Progenitor cell of endocrine pancreas (in vitro differentiated cells): Measurements from ENCODE around the gene ZNF687. TPM values are rescaled to one million over a fixed set of nuclear protein-coding genes. Genes with fewer than 3 reads are reported as not detected.

Source experiments
- DNase-seq: peaks from one replicate; pipeline ENCODE4 v3.0.0; 2021; ENCODE audit warnings: low spot score; ENCODE audit not compliant: unreplicated experiment
- H3K27ac Mint-ChIP-seq: 2 replicates; pipeline ENCODE4 v1.8.0; 2021; ENCODE audit warnings: mild to moderate bottlenecking, moderate library complexity, mixed read lengths
- H3K27me3 Mint-ChIP-seq: 2 replicates; pipeline ENCODE4 v1.8.0; 2021; ENCODE audit warnings: mixed read lengths
- H3K36me3 Mint-ChIP-seq: 2 replicates; pipeline ENCODE4 v1.8.0; 2022; ENCODE audit warnings: mixed read lengths; ENCODE audit not compliant: insufficient read depth
- H3K4me1 Mint-ChIP-seq: 2 replicates; pipeline ENCODE4 v1.8.0; 2021; ENCODE audit warnings: low read depth, mixed read lengths
- H3K4me3 Mint-ChIP-seq: 2 replicates; pipeline ENCODE4 v1.8.0; 2021; ENCODE audit warnings: low read depth, mild to moderate bottlenecking, moderate library complexity, mixed read lengths
- H3K9me3 Mint-ChIP-seq: 2 replicates; pipeline ENCODE4 v1.8.0; 2021; ENCODE audit warnings: low read depth, mixed read lengths
- total RNA-seq: library from RNA; stranded (reverse); gene quantifications from 2 replicates; pipeline ENCODE4 v1.2.1, GENCODE V29; 2021
- TF ChIP-seq, protein P1 (sequence below): fragments of 200-600 bp; sonication (generic); IDR thresholded peaks from one replicate; pipeline ENCODE4 v1.5.0; 2021; ENCODE audit warnings: antibody characterized with exemption, mild to moderate bottlenecking; ENCODE audit not compliant: unreplicated experiment

Gene ZNF687
- total RNA-seq, 1 donor from 2014 or later = 45.0 TPM

DNA sequence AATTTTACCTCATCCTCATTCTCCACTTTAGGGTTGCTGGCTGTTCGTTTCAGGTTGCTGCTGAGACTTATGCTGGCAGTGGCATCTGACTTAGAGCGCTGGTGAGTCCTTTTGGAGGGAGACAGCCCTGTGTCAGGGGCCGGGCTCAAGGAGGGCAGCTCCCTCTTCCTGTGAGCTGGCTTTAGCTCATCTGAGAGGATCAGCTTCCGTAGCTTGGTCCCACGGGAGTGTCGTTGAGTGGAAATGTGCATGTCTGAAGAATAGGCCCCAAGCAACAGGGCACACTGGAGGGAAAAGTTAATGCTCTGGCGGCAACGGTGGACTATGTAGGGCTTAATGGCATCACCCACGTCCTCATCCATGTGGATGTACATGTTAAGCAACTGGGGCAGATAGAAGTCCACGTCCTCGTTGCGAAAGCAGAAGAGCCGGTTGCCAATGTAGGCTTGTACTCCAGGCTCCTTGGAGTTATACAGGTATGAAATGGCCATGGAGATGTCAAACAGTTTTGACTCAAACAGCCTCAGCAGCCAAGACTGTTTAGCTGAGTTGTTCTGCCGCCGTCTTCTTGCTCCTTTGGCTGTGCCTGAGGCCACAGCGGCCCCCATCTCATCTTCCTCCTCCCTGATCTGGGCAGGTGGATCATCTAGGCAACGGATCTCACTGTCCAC is 33.6 kb downstream of the ZNF687 start:
- H3K27me3 Mint-ChIP-seq = no peaks in the 10 kb centered on the region
- H3K4me1 Mint-ChIP-seq = no peaks in the 10 kb centered on the region
- H3K27ac Mint-ChIP-seq = no peak overlapping the region
- peaks cover 8% of the 10 kb centered on the region for H3K36me3 Mint-ChIP-seq
- no peaks in the 10 kb centered on the region for H3K9me3 Mint-ChIP-seq
- H3K4me3 Mint-ChIP-seq = no peak overlapping the region
- DNase-seq = no peak
- TF ChIP-seq, protein P1, sequence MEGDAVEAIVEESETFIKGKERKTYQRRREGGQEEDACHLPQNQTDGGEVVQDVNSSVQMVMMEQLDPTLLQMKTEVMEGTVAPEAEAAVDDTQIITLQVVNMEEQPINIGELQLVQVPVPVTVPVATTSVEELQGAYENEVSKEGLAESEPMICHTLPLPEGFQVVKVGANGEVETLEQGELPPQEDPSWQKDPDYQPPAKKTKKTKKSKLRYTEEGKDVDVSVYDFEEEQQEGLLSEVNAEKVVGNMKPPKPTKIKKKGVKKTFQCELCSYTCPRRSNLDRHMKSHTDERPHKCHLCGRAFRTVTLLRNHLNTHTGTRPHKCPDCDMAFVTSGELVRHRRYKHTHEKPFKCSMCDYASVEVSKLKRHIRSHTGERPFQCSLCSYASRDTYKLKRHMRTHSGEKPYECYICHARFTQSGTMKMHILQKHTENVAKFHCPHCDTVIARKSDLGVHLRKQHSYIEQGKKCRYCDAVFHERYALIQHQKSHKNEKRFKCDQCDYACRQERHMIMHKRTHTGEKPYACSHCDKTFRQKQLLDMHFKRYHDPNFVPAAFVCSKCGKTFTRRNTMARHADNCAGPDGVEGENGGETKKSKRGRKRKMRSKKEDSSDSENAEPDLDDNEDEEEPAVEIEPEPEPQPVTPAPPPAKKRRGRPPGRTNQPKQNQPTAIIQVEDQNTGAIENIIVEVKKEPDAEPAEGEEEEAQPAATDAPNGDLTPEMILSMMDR = no peak

DNA sequence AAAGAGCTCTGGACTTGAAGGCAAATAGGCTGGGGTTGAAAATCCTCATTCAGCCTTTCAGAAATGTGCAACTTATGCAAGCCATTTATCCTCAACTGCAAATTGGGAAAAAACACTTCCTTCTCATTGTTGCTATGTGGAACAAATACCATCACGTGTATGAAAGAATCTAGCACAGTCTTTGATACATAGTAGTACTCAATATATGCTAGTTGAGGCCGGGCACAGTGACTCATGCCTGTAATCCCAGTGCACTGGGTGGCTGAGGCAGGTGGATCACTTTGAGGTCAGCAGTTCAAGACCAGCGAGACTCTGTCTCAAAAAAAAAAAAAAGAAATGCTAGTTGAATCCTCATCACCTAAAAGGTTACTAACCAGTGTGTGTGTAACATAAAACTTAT is 36.9 kb downstream of the ZNF687 start:
- Mint-ChIP-seq H3K9me3 (no peaks in the 10 kb centered on the region), H3K4me1 (no peaks in the 10 kb centered on the region), H3K36me3 (peaks cover 9% of the 10 kb centered on the region), H3K4me3 (no peak overlapping the region), H3K27me3 (no peaks in the 10 kb centered on the region), H3K27ac (no peak overlapping the region)
- no peak for DNase-seq
- TF ChIP-seq, protein P1 = no peak

DNA sequence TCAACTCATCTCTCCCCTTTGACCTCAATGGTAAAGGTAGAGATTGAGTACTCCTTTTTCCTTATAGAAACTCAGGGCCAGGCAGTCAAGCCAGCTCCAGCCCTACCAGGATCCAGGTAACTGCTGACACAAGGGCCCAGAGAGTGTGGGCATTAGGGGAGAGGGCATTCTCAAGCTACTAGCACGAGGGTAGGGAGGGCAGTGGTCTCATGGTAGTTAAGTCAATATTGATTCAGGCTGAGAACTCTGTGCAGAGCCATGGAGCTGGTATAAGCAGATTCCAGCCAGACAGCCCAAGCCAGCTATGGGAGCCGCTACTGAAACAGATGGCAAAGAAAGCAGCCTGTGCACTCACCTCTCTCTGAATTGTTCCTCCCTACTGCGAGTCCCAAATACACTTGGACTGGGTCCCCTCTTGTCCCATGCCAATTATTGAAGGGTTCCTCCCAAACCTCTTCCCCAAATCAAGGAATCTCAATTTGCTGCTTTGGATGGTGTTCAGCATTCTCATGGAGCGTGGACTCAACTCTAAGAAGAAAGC is 42.4 kb downstream of the ZNF687 start:
- Mint-ChIP-seq H3K4me1 (peaks cover 18% of the 10 kb centered on the region), H3K27ac (peak overlapping the region; percentile 71), H3K4me3 (no peak overlapping the region), H3K9me3 (no peaks in the 10 kb centered on the region), H3K36me3 (peaks cover 11% of the 10 kb centered on the region), H3K27me3 (no peaks in the 10 kb centered on the region)
- TF ChIP-seq, protein P1 = no peak
- no peak for DNase-seq

DNA sequence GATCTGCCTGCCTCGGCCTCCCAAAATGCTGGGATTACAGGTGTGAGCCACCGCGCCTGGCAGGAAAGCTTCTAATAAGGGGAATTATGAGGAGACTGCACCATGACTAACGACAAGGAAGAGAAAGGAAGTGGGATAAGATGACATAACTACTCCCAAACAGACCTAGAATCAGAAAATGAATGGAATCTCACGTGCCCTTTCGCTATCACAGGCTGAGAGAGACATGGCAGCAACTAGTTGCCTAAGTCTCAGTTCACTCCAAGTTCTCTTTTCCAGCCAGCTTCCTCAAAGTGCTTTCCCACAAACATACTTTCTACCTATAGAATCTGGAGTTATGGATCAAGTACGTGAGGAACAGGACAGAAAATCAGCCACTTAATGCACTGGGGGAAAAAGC is 43.1 kb downstream of the ZNF687 start:
- TF ChIP-seq, protein P1 = no peak
- Mint-ChIP-seq H3K9me3 (no peaks in the 10 kb centered on the region), H3K4me1 (peaks cover 18% of the 10 kb centered on the region), H3K36me3 (peaks cover 11% of the 10 kb centered on the region), H3K27me3 (no peaks in the 10 kb centered on the region), H3K27ac (peak overlapping the region; percentile 74), H3K4me3 (peak overlapping the region; percentile 47)
- no peak for DNase-seq

DNA sequence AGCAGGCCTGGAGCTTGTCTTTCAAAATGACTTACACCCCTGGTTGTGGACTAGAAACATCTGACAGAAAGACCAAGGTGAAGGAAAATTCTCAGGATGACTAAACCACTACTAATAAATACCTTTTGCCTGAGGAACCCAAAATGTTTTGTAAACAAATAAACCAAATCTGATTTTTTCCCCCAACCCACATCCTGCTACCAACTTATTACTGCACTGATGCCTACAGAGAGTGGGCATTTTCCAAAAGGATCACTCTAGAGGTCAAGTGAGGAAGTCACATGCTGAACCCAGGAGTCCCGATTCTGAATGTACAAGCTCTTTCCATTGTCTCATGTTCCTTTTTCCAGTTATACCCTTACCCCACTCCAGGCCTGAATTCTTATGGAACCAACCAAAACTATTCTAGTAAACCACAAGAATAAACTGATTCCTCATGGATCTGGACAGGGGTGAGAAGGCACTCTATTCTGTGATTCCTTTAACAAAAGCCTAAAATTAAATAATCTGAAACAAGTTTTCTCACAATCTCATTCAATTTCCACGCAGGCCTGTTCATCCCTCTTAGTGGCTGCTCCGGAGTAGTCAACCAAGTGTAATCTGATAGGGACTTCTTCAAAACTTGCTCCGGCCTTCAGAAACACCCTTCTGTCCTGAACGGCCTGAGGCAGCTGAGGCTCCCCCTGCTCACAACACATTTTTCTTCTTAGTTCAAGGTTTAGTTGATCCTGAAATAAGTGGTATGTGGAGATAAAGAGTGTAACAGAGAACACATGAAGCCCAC is 43.7 kb downstream of the ZNF687 start:
- peaks cover 18% of the 10 kb centered on the region for H3K4me1 Mint-ChIP-seq
- DNase-seq = no peak
- TF ChIP-seq, protein P1 = no peak
- H3K4me3 Mint-ChIP-seq = peak overlapping the region; percentile 96
- H3K36me3 Mint-ChIP-seq = peaks cover 9% of the 10 kb centered on the region
- H3K27ac Mint-ChIP-seq = peak overlapping the region; percentile 100
- H3K9me3 Mint-ChIP-seq = no peaks in the 10 kb centered on the region
- H3K27me3 Mint-ChIP-seq = no peaks in the 10 kb centered on the region
